ENCODE measurements around the gene NOXRED1.

NOXRED1 gene

DNA sequence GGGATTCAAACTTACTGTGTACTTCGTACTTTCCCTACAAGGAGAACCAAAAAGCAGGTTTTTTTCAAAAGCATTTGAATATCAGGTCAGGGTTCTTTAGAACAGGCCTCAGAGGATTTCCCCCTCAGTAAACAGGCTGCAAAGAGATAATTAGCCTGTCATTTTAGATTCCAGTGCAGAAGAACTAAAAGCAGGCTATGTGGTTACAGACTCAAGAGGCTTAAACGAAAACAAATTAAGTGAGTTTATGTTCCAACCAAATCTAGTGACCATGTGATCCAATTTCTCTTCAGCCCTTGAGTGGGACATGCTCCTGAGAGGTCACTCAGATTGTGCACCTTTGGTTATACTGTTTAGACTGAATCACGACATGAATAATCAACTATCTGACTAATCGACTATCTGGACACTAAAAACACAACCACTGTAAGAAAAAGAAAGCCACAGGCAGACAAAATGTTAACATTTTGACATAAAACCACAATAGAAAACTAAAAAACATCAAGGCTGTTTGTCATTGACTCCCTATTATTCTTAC lies 51.0 kb downstream of the NOXRED1 start:
- TF ChIP-seq YY1 (IDR thresholded peaks at IDR 0.05; ENCODE audit: low read depth) (no peak), EGR1 (IDR thresholded peaks at IDR 0.05) (no peak), TAF1 (IDR thresholded peaks at IDR 0.05; ENCODE audit: low read depth) (no peak), CEBPB (IDR thresholded peaks at IDR 0.05) (no peak), TEAD4 (IDR thresholded peaks at IDR 0.05) (no peak), CREB1 (IDR thresholded peaks at IDR 0.05; ENCODE audit: low read depth) (no peak), FOXM1 (IDR thresholded peaks at IDR 0.05; ENCODE audit: borderline replicate concordance, low read depth) (no peak), RAD21 (IDR thresholded peaks at IDR 0.05; ENCODE audit: low read depth) (no peak), MAX (IDR thresholded peaks at IDR 0.05) (no peak), NFIC (IDR thresholded peaks at IDR 0.05) (no peak), ZBTB7A (IDR thresholded peaks at IDR 0.05; ENCODE audit: low read depth) (no peak), TCF12 (IDR thresholded peaks at IDR 0.05; ENCODE audit: low read depth) (no peak), EP300 (IDR thresholded peaks at IDR 0.05; ENCODE audit: borderline replicate concordance) (no peak)
- TF ChIP-seq, protein P1, sequence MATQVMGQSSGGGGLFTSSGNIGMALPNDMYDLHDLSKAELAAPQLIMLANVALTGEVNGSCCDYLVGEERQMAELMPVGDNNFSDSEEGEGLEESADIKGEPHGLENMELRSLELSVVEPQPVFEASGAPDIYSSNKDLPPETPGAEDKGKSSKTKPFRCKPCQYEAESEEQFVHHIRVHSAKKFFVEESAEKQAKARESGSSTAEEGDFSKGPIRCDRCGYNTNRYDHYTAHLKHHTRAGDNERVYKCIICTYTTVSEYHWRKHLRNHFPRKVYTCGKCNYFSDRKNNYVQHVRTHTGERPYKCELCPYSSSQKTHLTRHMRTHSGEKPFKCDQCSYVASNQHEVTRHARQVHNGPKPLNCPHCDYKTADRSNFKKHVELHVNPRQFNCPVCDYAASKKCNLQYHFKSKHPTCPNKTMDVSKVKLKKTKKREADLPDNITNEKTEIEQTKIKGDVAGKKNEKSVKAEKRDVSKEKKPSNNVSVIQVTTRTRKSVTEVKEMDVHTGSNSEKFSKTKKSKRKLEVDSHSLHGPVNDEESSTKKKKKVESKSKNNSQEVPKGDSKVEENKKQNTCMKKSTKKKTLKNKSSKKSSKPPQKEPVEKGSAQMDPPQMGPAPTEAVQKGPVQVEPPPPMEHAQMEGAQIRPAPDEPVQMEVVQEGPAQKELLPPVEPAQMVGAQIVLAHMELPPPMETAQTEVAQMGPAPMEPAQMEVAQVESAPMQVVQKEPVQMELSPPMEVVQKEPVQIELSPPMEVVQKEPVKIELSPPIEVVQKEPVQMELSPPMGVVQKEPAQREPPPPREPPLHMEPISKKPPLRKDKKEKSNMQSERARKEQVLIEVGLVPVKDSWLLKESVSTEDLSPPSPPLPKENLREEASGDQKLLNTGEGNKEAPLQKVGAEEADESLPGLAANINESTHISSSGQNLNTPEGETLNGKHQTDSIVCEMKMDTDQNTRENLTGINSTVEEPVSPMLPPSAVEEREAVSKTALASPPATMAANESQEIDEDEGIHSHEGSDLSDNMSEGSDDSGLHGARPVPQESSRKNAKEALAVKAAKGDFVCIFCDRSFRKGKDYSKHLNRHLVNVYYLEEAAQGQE (IDR thresholded peaks at IDR 0.05; ENCODE audit: low read depth): no peak
- TF ChIP-seq, protein P2, sequence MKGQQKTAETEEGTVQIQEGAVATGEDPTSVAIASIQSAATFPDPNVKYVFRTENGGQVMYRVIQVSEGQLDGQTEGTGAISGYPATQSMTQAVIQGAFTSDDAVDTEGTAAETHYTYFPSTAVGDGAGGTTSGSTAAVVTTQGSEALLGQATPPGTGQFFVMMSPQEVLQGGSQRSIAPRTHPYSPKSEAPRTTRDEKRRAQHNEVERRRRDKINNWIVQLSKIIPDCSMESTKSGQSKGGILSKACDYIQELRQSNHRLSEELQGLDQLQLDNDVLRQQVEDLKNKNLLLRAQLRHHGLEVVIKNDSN (IDR thresholded peaks at IDR 0.05): no peak

- TF ChIP-seq, protein P2 (IDR thresholded peaks at IDR 0.05): no peak
- TF ChIP-seq MAX (IDR thresholded peaks at IDR 0.05): no peak
- TF ChIP-seq, protein P1 (IDR thresholded peaks at IDR 0.05; ENCODE audit: low read depth): no peak
- no peak for TF ChIP-seq ZBTB7A (IDR thresholded peaks at IDR 0.05; ENCODE audit: low read depth)
- TF ChIP-seq CEBPB (IDR thresholded peaks at IDR 0.05): no peak
- no peak for TF ChIP-seq TAF1 (IDR thresholded peaks at IDR 0.05; ENCODE audit: low read depth)
- no peak for TF ChIP-seq YY1 (IDR thresholded peaks at IDR 0.05; ENCODE audit: low read depth)
- no peak for TF ChIP-seq CREB1 (IDR thresholded peaks at IDR 0.05; ENCODE audit: low read depth)
- TF ChIP-seq TCF12 (IDR thresholded peaks at IDR 0.05; ENCODE audit: low read depth): no peak
- no peak for TF ChIP-seq FOXM1 (IDR thresholded peaks at IDR 0.05; ENCODE audit: borderline replicate concordance, low read depth)
- TF ChIP-seq NFIC (IDR thresholded peaks at IDR 0.05): no peak
- TF ChIP-seq TEAD4 (IDR thresholded peaks at IDR 0.05): no peak
- TF ChIP-seq EGR1 (IDR thresholded peaks at IDR 0.05): no peak
- TF ChIP-seq RAD21 (IDR thresholded peaks at IDR 0.05; ENCODE audit: low read depth): no peak
- no peak for TF ChIP-seq EP300 (IDR thresholded peaks at IDR 0.05; ENCODE audit: borderline replicate concordance)
Measured at GRCh38 chr14:77369285-77369684, 54.0 kb downstream of the NOXRED1 start.

- TF ChIP-seq TEAD4 (IDR thresholded peaks at IDR 0.05) (no peak), CEBPB (IDR thresholded peaks at IDR 0.05) (no peak), RAD21 (IDR thresholded peaks at IDR 0.05; ENCODE audit: low read depth) (no peak)
Measured at GRCh38 chr14:77364146-77364545, 59.2 kb downstream of the NOXRED1 start.

DNA sequence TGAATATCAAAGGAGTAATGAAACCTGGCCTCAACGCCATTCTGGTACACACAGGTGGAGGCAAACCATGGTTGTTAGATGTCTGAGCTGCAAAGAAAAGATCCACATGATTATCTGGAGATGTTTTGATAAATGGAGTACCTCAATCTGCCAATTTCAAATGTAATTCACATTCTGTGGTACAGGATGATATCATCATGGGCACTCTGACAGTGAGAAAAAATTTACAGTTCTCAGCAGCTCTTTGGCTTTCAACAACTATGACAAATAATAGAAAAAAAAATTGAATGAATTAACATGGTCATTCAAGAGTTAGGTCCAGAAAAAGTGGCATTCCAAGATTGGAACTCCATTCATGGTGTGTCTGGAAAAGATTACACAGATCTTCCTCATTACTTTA lies 63.7 kb downstream of the NOXRED1 start:
- TF ChIP-seq TCF12 (IDR thresholded peaks at IDR 0.05; ENCODE audit: low read depth): no peak
- no peak for TF ChIP-seq EGR1 (IDR thresholded peaks at IDR 0.05)
- TF ChIP-seq, protein P1 (IDR thresholded peaks at IDR 0.05; ENCODE audit: low read depth): no peak
- TF ChIP-seq TAF1 (IDR thresholded peaks at IDR 0.05; ENCODE audit: low read depth): no peak
- no peak for TF ChIP-seq MAX (IDR thresholded peaks at IDR 0.05)
- TF ChIP-seq NFIC (IDR thresholded peaks at IDR 0.05): no peak
- TF ChIP-seq EP300 (IDR thresholded peaks at IDR 0.05; ENCODE audit: borderline replicate concordance): no peak
- no peak for TF ChIP-seq CREB1 (IDR thresholded peaks at IDR 0.05; ENCODE audit: low read depth)
- TF ChIP-seq RAD21 (IDR thresholded peaks at IDR 0.05; ENCODE audit: low read depth): no peak
